ENCODE results near the gene DAPL1. TPM values are rescaled to one million over a fixed set of nuclear protein-coding genes. Genes with fewer than 3 reads are reported as not detected.

DAPL1 gene
- total RNA-seq, 2 donors from 2014 or later: 8.6 to 9.9 TPM

GRCh38 chr2:158748926-158749590 lies 46.1 kb upstream of the DAPL1 start:
- Histone ChIP-seq H3K27me3 (no peaks in the 10 kb centered on the region), H3K27ac (no peak overlapping the region), H3K4me1 (peaks cover 10% of the 10 kb centered on the region), H3K4me3 (no peak overlapping the region), H3K36me3 (replicated peaks in 1 of 2; ENCODE audit: insufficient read depth in 1 of 2, low read depth in 2 of 2) (no peaks in the 10 kb centered on the region), H3K9me3 (no peaks in the 10 kb centered on the region)
- WGBS, 2 donors: 69 to 73% methylated on average over 2 of the region's 2 CpGs
- intact Hi-C loops (cut with DNase I): loop anchor here (5.0 kb wide), 1 partner anchor 717 kb away; no protein-coding TSS in a partner anchor
- DNase-seq (no peak), ATAC-seq (no peak)
- no peak for TF ChIP-seq CTCF (IDR thresholded peaks at IDR 0.05)
- no peak for TF ChIP-seq POLR2A (IDR thresholded peaks at IDR 0.05)

GRCh38 chr2:158750458-158751125 lies 44.5 kb upstream of the DAPL1 start:
- intact Hi-C loops (cut with DNase I): no loop called here
- Histone ChIP-seq H3K27me3 (no peaks in the 10 kb centered on the region), H3K27ac (no peak overlapping the region), H3K4me1 (peaks cover 13% of the 10 kb centered on the region), H3K9me3 (no peaks in the 10 kb centered on the region), H3K4me3 (no peak overlapping the region), H3K36me3 (replicated peaks in 1 of 2; ENCODE audit: insufficient read depth in 1 of 2, low read depth in 2 of 2) (no peaks in the 10 kb centered on the region)
- TF ChIP-seq CTCF (IDR thresholded peaks at IDR 0.05) (no peak), POLR2A (IDR thresholded peaks at IDR 0.05) (no peak)
- WGBS, 2 donors: 76 to 83% methylated on average over 5 of the region's 5 CpGs
- DNase-seq (no peak), ATAC-seq (no peak)

GRCh38 chr2:158753641-158754611 lies 41.2 kb upstream of the DAPL1 start:
- DNase-seq (peak; percentile 33 to 50 (median 40)), ATAC-seq (peak; percentile 92)
- WGBS, 2 donors: 14 to 16% methylated on average over 14 of the region's 14 CpGs
- intact Hi-C loops (cut with DNase I): no loop called here
- peak overlapping the region in 3 of 4 donors; percentile 8 to 20 (median 12) for H3K27ac ChIP-seq
- H3K9me3 ChIP-seq: no peaks in the 10 kb centered on the region
- H3K4me3 ChIP-seq: no peak overlapping the region
- H3K36me3 ChIP-seq (replicated peaks in 1 of 2; ENCODE audit: insufficient read depth in 1 of 2, low read depth in 2 of 2): no peaks in the 10 kb centered on the region
- TF ChIP-seq CTCF (IDR thresholded peaks at IDR 0.05): peak; percentile 73 to 91 (median 82)
- TF ChIP-seq POLR2A (IDR thresholded peaks at IDR 0.05): no peak
- peaks cover 13% of the 10 kb centered on the region for H3K4me1 ChIP-seq
- H3K27me3 ChIP-seq: no peaks in the 10 kb centered on the region

GRCh38 chr2:158755310-158756087 lies 39.6 kb upstream of the DAPL1 start:
- 33 to 38% methylated on average over 8 of the region's 8 CpGs for WGBS, 2 donors
- intact Hi-C loops (cut with DNase I): no loop called here

More at GRCh38 chr2:158755310-158756087, 39.6 kb upstream of the DAPL1 start:
- peaks cover 13% of the 10 kb centered on the region for H3K4me1 ChIP-seq
- no peak for DNase-seq
- no peaks in the 10 kb centered on the region for H3K27me3 ChIP-seq
- ATAC-seq: no peak
- no peak overlapping the region for H3K4me3 ChIP-seq
- TF ChIP-seq POLR2A (IDR thresholded peaks at IDR 0.05) (no peak), CTCF (IDR thresholded peaks at IDR 0.05) (no peak)
- no peak overlapping the region for H3K27ac ChIP-seq
- no peaks in the 10 kb centered on the region for H3K36me3 ChIP-seq (replicated peaks in 1 of 2; ENCODE audit: insufficient read depth in 1 of 2, low read depth in 2 of 2)
- no peaks in the 10 kb centered on the region for H3K9me3 ChIP-seq

All from body of pancreas (tissue), 4 donors.